CD14-positive monocyte (primary cell): Measurements from ENCODE around the gene SLC27A1. TPM values are rescaled to one million over a fixed set of nuclear protein-coding genes. Genes with fewer than 3 reads are reported as not detected.

ENCODE experiments used
- DNase-seq, 3 donors: peaks; one replicate each; pipeline ENCODE4 v3.0.0-alpha.2; 2011 to 2022
- H2AFZ ChIP-seq: 2 replicates; pipeline ENCODE4 v1.6.0; 2012; ENCODE audit warnings: mild to moderate bottlenecking, low read depth, low read length, inconsistent platforms; ENCODE audit not compliant: insufficient read depth, poor library complexity, severe bottlenecking
- H3K27ac ChIP-seq, 2 donors: 1 replicate in 1 of 2; 2 replicates in 1 of 2; pipeline ENCODE4 v1.5.1; 2012 to 2013; ENCODE audit warnings: low read length in 2 of 2, control low read depth in 1 of 2, inconsistent platforms in 1 of 2, low read depth in 1 of 2, mild to moderate bottlenecking in 1 of 2
- H3K27me3 ChIP-seq, 2 donors: one replicate each; pipeline versions ENCODE4 v1.6.0 to v1.6.1; 2011 to 2013; ENCODE audit warnings: low read length in 2 of 2; ENCODE audit not compliant: control insufficient read depth in 2 of 2, insufficient read depth in 2 of 2
- H3K36me3 ChIP-seq, 2 donors: replicated peaks in 1 of 2; 1 replicate in 1 of 2; 2 replicates in 1 of 2; pipeline versions ENCODE4 v1.5.1 to v1.6.1; 2012 to 2013; ENCODE audit warnings: low read length in 2 of 2, control low read depth in 1 of 2, inconsistent platforms in 1 of 2, mild to moderate bottlenecking in 1 of 2; ENCODE audit not compliant: insufficient read depth in 2 of 2, control insufficient read depth in 1 of 2
- H3K4me1 ChIP-seq, 2 donors: 1 replicate in 1 of 2; 2 replicates in 1 of 2; pipeline versions ENCODE4 v1.5.1 to v1.6.1; 2012 to 2013; ENCODE audit warnings: low read length in 2 of 2, control low read depth in 1 of 2, inconsistent platforms in 1 of 2, mild to moderate bottlenecking in 1 of 2, moderate library complexity in 1 of 2; ENCODE audit not compliant: insufficient read depth in 2 of 2, control insufficient read depth in 1 of 2
- H3K4me2 ChIP-seq: replicated peaks from 2 replicates; pipeline ENCODE3; 2012; ENCODE audit warnings: low read length, moderate library complexity, mild to moderate bottlenecking; ENCODE audit not compliant: poor library complexity, severe bottlenecking; ENCODE audit errors: extremely low read depth
- H3K4me3 ChIP-seq, 3 experiments: fragments of 200-600 bp in 1 of 3; sonication (generic) in 1 of 3; replicated peaks in 1 of 3; 1 replicate in 2 of 3; 2 replicates in 1 of 3; pipeline ENCODE4 v1.5.1; 2011 to 2013; ENCODE audit warnings: low read length in 3 of 3, mild to moderate bottlenecking in 3 of 3, control low read depth in 2 of 3, low read depth in 2 of 3, inconsistent platforms in 1 of 3, moderate library complexity in 1 of 3
- H3K79me2 ChIP-seq: 2 replicates; pipeline ENCODE4 v1.6.0; 2012; ENCODE audit warnings: mild to moderate bottlenecking, control low read depth, inconsistent platforms, low read length, moderate library complexity; ENCODE audit not compliant: insufficient read depth
- H3K9ac ChIP-seq: 2 replicates; pipeline ENCODE4 v1.6.0; 2017; ENCODE audit warnings: low read length, mild to moderate bottlenecking; ENCODE audit not compliant: insufficient read depth, poor library complexity, severe bottlenecking
- H3K9me3 ChIP-seq, 2 donors: replicated peaks in 1 of 2; 1 replicate in 1 of 2; 2 replicates in 1 of 2; pipeline versions ENCODE4 v1.5.1 to v1.6.1; 2012 to 2013; ENCODE audit warnings: low read length in 2 of 2, control low read depth in 1 of 2; ENCODE audit not compliant: control insufficient read depth in 1 of 2, insufficient read depth in 1 of 2
- H4K20me1 ChIP-seq: 2 replicates; pipeline ENCODE4 v1.6.0; 2012; ENCODE audit warnings: mild to moderate bottlenecking, low read length, control low read depth, moderate library complexity; ENCODE audit not compliant: insufficient read depth
- H3K27ac Mint-ChIP-seq, 7 donors: one replicate each; pipeline ENCODE4 v1.8.0; 2020; ENCODE audit warnings: mild to moderate bottlenecking in 7 of 7, mixed read lengths in 7 of 7, moderate library complexity in 6 of 7, inconsistent platforms in 2 of 7
- H3K27me3 Mint-ChIP-seq, 3 donors: one replicate each; pipeline ENCODE4 v1.8.0; 2021 to 2022; ENCODE audit warnings: low read depth in 3 of 3, mild to moderate bottlenecking in 3 of 3, mixed read lengths in 3 of 3, moderate library complexity in 3 of 3, inconsistent platforms in 1 of 3
- H3K36me3 Mint-ChIP-seq, 2 donors: one replicate each; pipeline ENCODE4 v1.8.0; 2020; ENCODE audit warnings: mixed read lengths in 2 of 2, inconsistent platforms in 1 of 2, mild to moderate bottlenecking in 1 of 2
- H3K4me1 Mint-ChIP-seq: one replicate; pipeline ENCODE4 v1.8.0; 2020; ENCODE audit warnings: mild to moderate bottlenecking, mixed read lengths
- H3K4me3 Mint-ChIP-seq, 2 donors: one replicate each; pipeline ENCODE4 v1.8.0; 2020; ENCODE audit warnings: mild to moderate bottlenecking in 2 of 2, mixed read lengths in 2 of 2, moderate library complexity in 1 of 2
- H3K9me3 Mint-ChIP-seq, 7 donors: one replicate each; pipeline ENCODE4 v1.8.0; 2020 to 2022; ENCODE audit warnings: mixed read lengths in 7 of 7, mild to moderate bottlenecking in 6 of 7, moderate library complexity in 6 of 7, inconsistent platforms in 2 of 7
- CTCF ChIP-seq: fragments of 200-600 bp; IDR thresholded peaks from one replicate; pipeline ENCODE4 v1.8.0; 2022; ENCODE audit warnings: antibody characterized with exemption, mild to moderate bottlenecking
- WGBS: methylation state at CpG from one replicate; pipeline ENCODE4 v1.1.5; 2013; ENCODE audit warnings: missing lambda C conversion rate; ENCODE audit not compliant: insufficient coverage; 5-methylcytosine and 5-hydroxymethylcytosine counted together
- intact Hi-C, 2 donors: fragments of 100-400 bp; cut with micrococcal nuclease; formaldehyde crosslinking; loops; one replicate each; pipeline versions ENCODE4 v1.15.0 to v1.15.1; 2023
- polyA plus RNA-seq, 3 donors: library from polyadenylated mRNA; depleted of rRNA in 1 of 3; unstranded in 2 of 3; stranded (reverse) in 1 of 3; fragments of 300-500 nt in 2 of 3; fragments of >200 nt in 1 of 3; fragmentation: Illumina TruSeq in 2 of 3; gene quantifications; 1 replicate in 2 of 3; 2 replicates in 1 of 3; pipeline ENCODE4 v1.2.3, GENCODE V29; 2012 to 2021

The SLC27A1 gene
- polyA plus RNA-seq, 3 donors, result 27.1 to 36.5 (median 27.6) TPM

GRCh38 chr19:17469481-17470067 is 750 bp upstream of the SLC27A1 start:
- Histone ChIP-seq H3K4me1 (peaks cover 54 to 66% of the 10 kb centered on the region in 2 donors), H3K27me3 (no peaks in the 10 kb centered on the region), H4K20me1 (peaks cover 11% of the 10 kb centered on the region), H2AFZ (peak overlapping the region; percentile 90), H3K36me3 (no peaks in the 10 kb centered on the region), H3K9me3 (no peaks in the 10 kb centered on the region), H3K4me3 (peak overlapping the region; percentile 63 to 90 (median 81)), H3K9ac (peak overlapping the region; percentile 75), H3K79me2 (peaks cover 37% of the 10 kb centered on the region), H3K27ac (peak overlapping the region; percentile 63 to 70), H3K4me2 (peak overlapping the region; percentile 95)
- peaks cover 0 to 3% (median 0%) of the 10 kb centered on the region in 7 donors for H3K9me3 Mint-ChIP-seq
- peaks cover 2 to 3% (median 2%) of the 10 kb centered on the region in 3 donors for H3K27me3 Mint-ChIP-seq
- peak overlapping the region; percentile 87 to 99 (median 96) for H3K27ac Mint-ChIP-seq
- DNase-seq, result peak; percentile 73 to 90 (median 81)
- peak overlapping the region; percentile 98 to 99 for H3K4me3 Mint-ChIP-seq
- 0% methylated on average over 25 of the region's 31 CpGs for WGBS
- intact Hi-C loops, result loop anchor here in 1 of 2 donors (5.0 kb wide), 1 partner anchor 72 kb away; no protein-coding TSS in a partner anchor
- peaks cover 0 to 2% of the 10 kb centered on the region in 2 donors for H3K36me3 Mint-ChIP-seq
- peaks cover 62% of the 10 kb centered on the region for H3K4me1 Mint-ChIP-seq
- TF ChIP-seq CTCF, result no peak

GRCh38 chr19:17471410-17472125 is 1.2 kb downstream of the SLC27A1 start:
- Histone ChIP-seq H3K9me3 (no peaks in the 10 kb centered on the region), H3K79me2 (peaks cover 49% of the 10 kb centered on the region), H3K9ac (peak overlapping the region; percentile 75), H3K4me2 (peak overlapping the region; percentile 95), H2AFZ (no peak overlapping the region), H3K36me3 (no peaks in the 10 kb centered on the region), H3K4me1 (peaks cover 74 to 82% of the 10 kb centered on the region in 2 donors), H3K27ac (peak overlapping the region; percentile 27 to 69), H3K27me3 (no peaks in the 10 kb centered on the region), H3K4me3 (peak overlapping the region in 2 of 3 experiments; percentile 63 to 90), H4K20me1 (peaks cover 11% of the 10 kb centered on the region)
- peak overlapping the region in 6 of 7 donors; percentile 71 to 97 (median 96) for H3K27ac Mint-ChIP-seq
- peaks cover 0 to 2% of the 10 kb centered on the region in 2 donors for H3K36me3 Mint-ChIP-seq
- DNase-seq, result no peak
- 57% methylated on average over 8 of the region's 12 CpGs for WGBS
- peak overlapping the region; percentile 98 to 99 for H3K4me3 Mint-ChIP-seq
- intact Hi-C loops, result no loop called here
- peaks cover 0 to 2% (median 2%) of the 10 kb centered on the region in 3 donors for H3K27me3 Mint-ChIP-seq
- H3K4me1 Mint-ChIP-seq, result peaks cover 75% of the 10 kb centered on the region
- H3K9me3 Mint-ChIP-seq, result peaks cover 0 to 4% (median 0%) of the 10 kb centered on the region in 7 donors
- TF ChIP-seq CTCF, result no peak
